ENCODE measurements around the gene MSX2.

The MSX2 gene

GRCh38 chr5:174718880-174719610 is 5.3 kb upstream of the MSX2 start:
- no peak for DNase-seq

GRCh38 chr5:174719793-174720611 is 4.4 kb upstream of the MSX2 start:
- no peak for DNase-seq

GRCh38 chr5:174720612-174721529 is 3.5 kb upstream of the MSX2 start:
- no peak for DNase-seq

- DNase-seq, result no peak
These were observed 2.6 kb upstream of the MSX2 start for GRCh38 chr5:174721530-174722432.

- DNase-seq, result no peak
These were observed 1.9 kb upstream of the MSX2 start for GRCh38 chr5:174722500-174722899.

- DNase-seq, result no peak
These were observed 935 bp upstream of the MSX2 start for GRCh38 chr5:174723315-174723978.

- DNase-seq, result peak in 1 of 56 donors; percentile 18
These were observed 351 bp upstream of the MSX2 start for GRCh38 chr5:174723979-174724483.

GRCh38 chr5:174725261-174725990 is 1.0 kb downstream of the MSX2 start:
- no peak for DNase-seq

GRCh38 chr5:174725991-174726601 is 1.7 kb downstream of the MSX2 start:
- DNase-seq, result no peak

- no peak for DNase-seq
These were observed 2.8 kb downstream of the MSX2 start for GRCh38 chr5:174726916-174727793.

GRCh38 chr5:174727794-174728680 is 3.7 kb downstream of the MSX2 start:
- DNase-seq, result no peak

GRCh38 chr5:174729075-174729680 is 4.8 kb downstream of the MSX2 start:
- no peak for DNase-seq

GRCh38 chr5:174731214-174732035 is 7.0 kb downstream of the MSX2 start:
- no peak for DNase-seq

GRCh38 chr5:174732036-174733020 is 7.9 kb downstream of the MSX2 start:
- DNase-seq, result no peak

Data from amygdala (tissue), 56 donors.